Spinal cord (tissue), 10 donors: ENCODE measurements around the gene GSTM5. TPM values are rescaled to one million over a fixed set of nuclear protein-coding genes. Genes with fewer than 3 reads are reported as not detected.
"Not testable (repeated sequence)": the region's sequence is repeated elsewhere in the genome, so short reads cannot be mapped to it uniquely, and the experiment has no call there.

Source experiments
- DNase-seq, 6 donors: peaks; one replicate each; pipeline versions ENCODE4 v3.0.0 to v3.0.0-alpha.2; 2013 to 2015; ENCODE audit warnings: low spot score in 6 of 6, low read depth in 4 of 6
- H3K27ac ChIP-seq: one replicate; pipeline ENCODE4 v1.5.1; 2013; ENCODE audit warnings: low read depth, low read length, control low read depth
- H3K27me3 ChIP-seq: one replicate; pipeline ENCODE4 v1.6.1; 2013; ENCODE audit warnings: low read length; ENCODE audit not compliant: control insufficient read depth, insufficient read depth
- H3K36me3 ChIP-seq: one replicate; pipeline ENCODE4 v1.6.1; 2013; ENCODE audit warnings: low read length; ENCODE audit not compliant: control insufficient read depth, insufficient read depth
- H3K4me1 ChIP-seq: one replicate; pipeline ENCODE4 v1.6.1; 2013; ENCODE audit warnings: low read length; ENCODE audit not compliant: control insufficient read depth, insufficient read depth
- H3K4me3 ChIP-seq: one replicate; pipeline ENCODE4 v1.5.1; 2013; ENCODE audit warnings: low read depth, low read length, control low read depth
- H3K9me3 ChIP-seq: one replicate; pipeline ENCODE4 v1.6.1; 2013; ENCODE audit warnings: low read length; ENCODE audit not compliant: control insufficient read depth, insufficient read depth
- WGBS: methylation state at CpG from one replicate; pipeline ENCODE4 v1.1.5; 2013; ENCODE audit warnings: missing lambda C conversion rate; ENCODE audit not compliant: insufficient coverage; 5-methylcytosine and 5-hydroxymethylcytosine counted together
- polyA plus RNA-seq, 2 donors: library from polyadenylated mRNA; unstranded; fragments of 120-200 nt; gene quantifications; one replicate each; pipeline ENCODE4 v1.2.1, GENCODE V29; 2013; ENCODE audit not compliant: insufficient read length in 2 of 2
- total RNA-seq, 2 donors: library from RNA; depleted of rRNA in 1 of 2; stranded (reverse); fragments of 120-200 nt in 1 of 2; fragments of >200 nt in 1 of 2; gene quantifications; one replicate each; pipeline versions ENCODE4 v1.2.3 to v1.2.4, GENCODE V29; 2013 to 2014
- donor health status: healthy.

The GSTM5 gene
- total and polyA plus RNA-seq, 4 donors = 6.6 to 39.9 (median 29.0) TPM

- no peaks in the 10 kb centered on the region for H3K27me3 ChIP-seq
Observed at GRCh38 chr1:109764561-109765482, 52.8 kb downstream of the GSTM5 start.

GRCh38 chr1:109765483-109765815, 53.4 kb downstream of the GSTM5 start:
- H3K36me3 ChIP-seq = no peaks in the 10 kb centered on the region
- 100% methylated on average over 1 of the region's 4 CpGs for WGBS
- DNase-seq = no peak

More at GRCh38 chr1:109764561-109765482, 52.8 kb downstream of the GSTM5 start:
- no peaks in the 10 kb centered on the region for H3K9me3 ChIP-seq
- WGBS = 92% methylated on average over 8 of the region's 13 CpGs
- no peak for DNase-seq
- H3K4me1 ChIP-seq = peaks cover 24% of the 10 kb centered on the region
- no peak overlapping the region for H3K4me3 ChIP-seq
- H3K36me3 ChIP-seq = no peaks in the 10 kb centered on the region
- no peak overlapping the region for H3K27ac ChIP-seq

GRCh38 chr1:109765896-109766615, 54.0 kb downstream of the GSTM5 start:
- Histone ChIP-seq H3K27me3 (no peaks in the 10 kb centered on the region), H3K4me1 (peaks cover 35% of the 10 kb centered on the region), H3K9me3 (no peaks in the 10 kb centered on the region), H3K27ac (no peak overlapping the region), H3K36me3 (no peaks in the 10 kb centered on the region), H3K4me3 (no peak overlapping the region)
- WGBS = 86% methylated on average over 7 of the region's 13 CpGs
- DNase-seq = no peak

More at GRCh38 chr1:109765483-109765815, 53.4 kb downstream of the GSTM5 start:
- Histone ChIP-seq H3K27me3 (no peaks in the 10 kb centered on the region), H3K9me3 (no peaks in the 10 kb centered on the region), H3K27ac (no peak overlapping the region), H3K4me1 (peaks cover 30% of the 10 kb centered on the region), H3K4me3 (no peak overlapping the region)

- WGBS = 76% methylated on average over 12 of the region's 17 CpGs
- H3K27ac ChIP-seq, H3K9me3 ChIP-seq, H3K27me3 ChIP-seq, H3K36me3 ChIP-seq, H3K4me3 ChIP-seq: not testable (repeated sequence)
- H3K4me1 ChIP-seq = peaks cover 43% of the 10 kb centered on the region
- DNase-seq = peak in 1 of 6 donors; percentile 11
Observed at GRCh38 chr1:109766991-109767636, 55.1 kb downstream of the GSTM5 start.

Other genes starting within 250 kb of the GSTM5 start
- under 1 TPM; 0.10 to 0.72 TPM for gene SYPL2, start 245.7 kb upstream of the GSTM5 start, total RNA-seq
- 1 to 10 TPM in 1 of 2 donors, under 1 TPM in 1; 0.79 to 1.1 TPM for gene SYPL2, start 245.7 kb upstream of the GSTM5 start, polyA plus RNA-seq
- 1 to 10 TPM; 1.6 to 7.1 TPM for gene ATXN7L2, start 228.3 kb upstream of the GSTM5 start, total RNA-seq
- 10 to 100 TPM; 15.8 to 17.1 TPM for gene ATXN7L2, start 228.3 kb upstream of the GSTM5 start, polyA plus RNA-seq
- gene CYB561D1, start 218.2 kb upstream of the GSTM5 start, total RNA-seq = 1 to 10 TPM; 4.7 to 6.1 TPM
- 1 to 10 TPM; 7.4 to 8.5 TPM for gene CYB561D1, start 218.2 kb upstream of the GSTM5 start, polyA plus RNA-seq
- gene AMIGO1, start 202.5 kb upstream of the GSTM5 start, total RNA-seq = 10 to 100 TPM; 12.6 to 18.9 TPM
- 10 to 100 TPM; 17.7 to 18.0 TPM for gene AMIGO1, start 202.5 kb upstream of the GSTM5 start, polyA plus RNA-seq
- gene GPR61, start 172.4 kb upstream of the GSTM5 start, total RNA-seq = 10 to 100 TPM in 1 of 2 donors, 1 to 10 TPM in 1; 2.9 to 10.3 TPM
- 10 to 100 TPM in 1 of 2 donors, 1 to 10 TPM in 1; 8.0 to 11.9 TPM for gene GPR61, start 172.4 kb upstream of the GSTM5 start, polyA plus RNA-seq
- 10 to 100 TPM; 10.3 to 13.0 TPM for gene GNAI3, start 163.6 kb upstream of the GSTM5 start, total RNA-seq
- gene GNAI3, start 163.6 kb upstream of the GSTM5 start, polyA plus RNA-seq = 1 to 10 TPM; 8.4 to 9.8 TPM
- under 1 TPM in 1 of 2 donors, not detected in 1; 0.33 TPM for gene GNAT2, start 92.6 kb upstream of the GSTM5 start, total RNA-seq
- gene GNAT2, start 92.6 kb upstream of the GSTM5 start, polyA plus RNA-seq = not detected
- gene AMPD2, start 92.4 kb upstream of the GSTM5 start, total RNA-seq = 10 to 100 TPM; 54.3 to 56.4 TPM
- gene AMPD2, start 92.4 kb upstream of the GSTM5 start, polyA plus RNA-seq = 100 to 1,000 TPM; 100 to 113 TPM
- 10 to 100 TPM; 24.5 to 24.7 TPM for gene GSTM4, start 56.2 kb upstream of the GSTM5 start, total RNA-seq
- gene GSTM4, start 56.2 kb upstream of the GSTM5 start, polyA plus RNA-seq = 10 to 100 TPM; 45.0 to 48.6 TPM
- 10 to 100 TPM; 50.6 to 86.2 TPM for gene GSTM2, start 44.2 kb upstream of the GSTM5 start, total RNA-seq
- gene GSTM2, start 44.2 kb upstream of the GSTM5 start, polyA plus RNA-seq = 100 to 1,000 TPM; 184 to 212 TPM
- 10 to 100 TPM in 1 of 2 donors, not detected in 1; 28.5 TPM for gene GSTM1, start 24.4 kb upstream of the GSTM5 start, total RNA-seq
- 1 to 10 TPM; 1.5 to 1.8 TPM for gene GSTM1, start 24.4 kb upstream of the GSTM5 start, polyA plus RNA-seq
- gene GSTM3, start 28.8 kb downstream of the GSTM5 start, total RNA-seq = 100 to 1,000 TPM; 130 to 154 TPM
- 100 to 1,000 TPM; 102 to 124 TPM for gene GSTM3, start 28.8 kb downstream of the GSTM5 start, polyA plus RNA-seq
- not detected for gene EPS8L3, start 51.7 kb downstream of the GSTM5 start, total RNA-seq
- under 1 TPM in 1 of 2 donors, not detected in 1; 0.17 TPM for gene EPS8L3, start 51.7 kb downstream of the GSTM5 start, polyA plus RNA-seq
- 10 to 100 TPM; 13.1 to 22.9 TPM for gene CSF1, start 198.6 kb downstream of the GSTM5 start, total RNA-seq
- 10 to 100 TPM; 15.8 to 18.8 TPM for gene CSF1, start 198.6 kb downstream of the GSTM5 start, polyA plus RNA-seq